ENCODE results near the gene TRIM44.

DNA sequence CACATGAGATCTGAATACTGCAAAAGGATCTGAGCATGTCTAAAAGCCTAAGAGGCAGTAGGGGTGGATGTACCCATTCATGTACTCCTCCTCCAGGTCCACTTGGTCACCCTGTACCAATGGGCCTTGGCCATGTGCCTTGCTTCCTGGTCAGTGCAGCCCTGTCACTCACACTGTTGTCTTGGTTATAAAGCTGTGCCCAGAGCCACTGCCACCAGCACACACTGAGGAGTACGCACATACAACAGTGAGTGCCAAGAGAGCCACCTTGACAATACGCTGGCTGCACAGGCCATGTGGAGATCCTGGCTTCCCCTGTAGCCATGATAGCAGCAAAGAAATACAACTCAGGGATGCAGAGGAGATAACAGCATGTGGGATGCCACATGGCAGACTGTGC is 184.9 kb downstream of the TRIM44 start:
- TF ChIP-seq, protein P1, sequence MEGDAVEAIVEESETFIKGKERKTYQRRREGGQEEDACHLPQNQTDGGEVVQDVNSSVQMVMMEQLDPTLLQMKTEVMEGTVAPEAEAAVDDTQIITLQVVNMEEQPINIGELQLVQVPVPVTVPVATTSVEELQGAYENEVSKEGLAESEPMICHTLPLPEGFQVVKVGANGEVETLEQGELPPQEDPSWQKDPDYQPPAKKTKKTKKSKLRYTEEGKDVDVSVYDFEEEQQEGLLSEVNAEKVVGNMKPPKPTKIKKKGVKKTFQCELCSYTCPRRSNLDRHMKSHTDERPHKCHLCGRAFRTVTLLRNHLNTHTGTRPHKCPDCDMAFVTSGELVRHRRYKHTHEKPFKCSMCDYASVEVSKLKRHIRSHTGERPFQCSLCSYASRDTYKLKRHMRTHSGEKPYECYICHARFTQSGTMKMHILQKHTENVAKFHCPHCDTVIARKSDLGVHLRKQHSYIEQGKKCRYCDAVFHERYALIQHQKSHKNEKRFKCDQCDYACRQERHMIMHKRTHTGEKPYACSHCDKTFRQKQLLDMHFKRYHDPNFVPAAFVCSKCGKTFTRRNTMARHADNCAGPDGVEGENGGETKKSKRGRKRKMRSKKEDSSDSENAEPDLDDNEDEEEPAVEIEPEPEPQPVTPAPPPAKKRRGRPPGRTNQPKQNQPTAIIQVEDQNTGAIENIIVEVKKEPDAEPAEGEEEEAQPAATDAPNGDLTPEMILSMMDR (IDR thresholded peaks at IDR 0.05): no peak
- no peak for TF ChIP-seq POLR2AphosphoS5 (IDR thresholded peaks at IDR 0.05)
- TF ChIP-seq POLR2A (IDR thresholded peaks at IDR 0.05): no peak
